ENCODE results near the gene TACC2.

The TACC2 gene

DNA sequence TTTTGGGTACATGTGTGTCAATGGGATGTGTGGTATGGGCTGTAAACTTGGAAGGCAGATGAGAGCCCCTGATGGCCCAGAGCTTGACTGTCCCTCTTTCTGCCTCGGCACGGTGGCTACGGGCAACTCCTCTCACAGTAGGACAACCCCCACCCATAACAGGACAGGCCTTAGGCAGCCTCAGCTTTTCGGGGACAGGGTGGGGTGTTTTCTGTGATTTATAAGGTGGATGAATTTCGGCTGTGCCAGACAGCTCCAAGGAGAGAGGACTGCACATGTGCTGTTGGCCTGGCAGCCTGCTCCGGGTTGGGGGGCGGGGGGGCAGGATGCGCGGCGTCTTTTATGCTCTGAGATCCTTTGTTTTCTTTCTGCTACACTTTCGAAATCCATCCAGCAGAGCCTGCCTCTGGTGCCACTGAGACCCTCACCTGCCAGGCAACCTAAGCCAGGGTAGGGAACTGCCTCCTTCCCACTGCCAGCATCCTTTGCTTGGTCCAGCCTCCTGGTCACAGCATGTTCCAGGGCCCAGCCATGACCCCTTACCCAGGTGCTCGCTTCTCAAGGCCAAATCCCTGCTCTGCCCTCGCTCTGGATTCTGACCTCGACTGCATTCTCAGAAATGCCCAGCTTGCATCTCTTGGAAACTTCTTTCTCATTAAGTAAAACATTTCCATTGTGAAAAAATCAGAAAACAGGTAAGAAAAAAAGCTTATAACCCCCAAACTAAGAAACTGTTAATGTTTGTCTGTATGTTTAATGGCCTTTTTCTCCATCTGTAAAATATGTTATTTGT, 266.7 kb downstream of the TACC2 start:
- no peak for DNase-seq

GRCh38 chr10:122257041-122257440, 268.1 kb downstream of the TACC2 start:
- no peak for DNase-seq

DNA sequence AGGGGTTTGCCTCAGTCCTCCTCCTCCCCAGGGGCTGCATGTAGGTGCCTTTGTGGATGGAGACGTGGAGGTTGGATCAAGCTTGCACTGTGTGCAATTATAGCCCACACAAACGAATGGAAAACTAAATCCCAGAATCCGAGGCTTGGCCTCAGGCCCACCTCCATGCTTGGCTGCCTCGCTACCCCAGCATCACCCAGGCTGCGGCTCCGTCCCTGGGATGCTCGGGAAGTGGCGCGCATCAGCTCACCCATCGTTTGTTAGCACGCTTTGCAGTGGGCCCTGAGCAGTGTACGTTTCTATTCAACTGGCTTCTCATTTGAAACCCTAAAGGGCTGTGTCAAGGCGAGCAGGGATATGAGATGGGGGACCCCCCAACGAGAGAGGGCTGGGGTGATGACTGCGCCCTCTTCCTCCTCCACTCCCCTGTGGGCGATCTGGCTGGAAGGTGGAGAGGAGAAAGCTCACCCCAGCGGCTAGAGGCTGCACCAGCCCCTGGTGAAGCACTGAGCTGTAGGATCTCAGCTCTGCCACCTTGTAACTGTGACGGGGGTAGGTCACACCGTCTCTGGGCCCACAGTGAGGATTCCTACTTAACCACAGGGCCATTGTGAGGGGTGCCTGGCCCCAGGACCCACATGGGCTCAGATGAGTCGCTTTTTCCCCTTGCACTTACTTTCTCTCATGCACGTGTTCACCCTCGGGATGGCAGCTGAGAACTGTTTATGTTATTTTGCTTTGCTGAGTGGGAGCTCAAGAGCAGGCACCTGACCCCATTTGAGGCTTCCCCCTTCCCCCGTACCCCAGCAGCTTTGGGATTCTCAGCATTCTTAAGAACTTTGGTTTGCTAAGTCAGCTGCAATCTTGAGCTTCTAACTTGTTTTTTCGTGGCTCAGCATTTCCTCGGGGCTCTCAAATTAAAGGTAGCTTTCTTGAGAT, 269.4 kb downstream of the TACC2 start:
- DNase-seq: no peak

- DNase-seq: no peak
These were observed 270.1 kb downstream of the TACC2 start for GRCh38 chr10:122259075-122259466.

GRCh38 chr10:122261584-122261983, 272.6 kb downstream of the TACC2 start:
- no peak for DNase-seq

DNA sequence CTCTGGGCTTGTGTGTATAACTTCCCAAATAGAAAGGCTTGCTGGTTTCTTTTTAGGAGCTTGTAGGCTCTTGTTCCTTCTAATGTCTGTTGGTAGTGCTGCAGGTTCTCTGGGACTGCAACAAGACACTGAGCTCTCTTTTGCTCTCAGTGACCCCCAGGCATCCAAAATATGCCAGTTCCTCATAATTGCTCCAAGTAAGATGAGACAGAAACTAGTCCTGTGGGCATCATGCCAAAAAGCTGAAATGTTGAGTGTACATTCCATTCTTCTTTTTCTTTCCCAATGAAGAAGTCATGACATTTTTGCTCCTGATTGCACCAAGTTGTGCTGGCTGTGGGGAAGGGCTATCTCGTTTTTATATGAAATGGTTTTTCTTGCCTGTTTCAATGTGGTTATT, 275.0 kb downstream of the TACC2 start:
- no peak for DNase-seq

- DNase-seq: no peak
These were observed 275.5 kb downstream of the TACC2 start for GRCh38 chr10:122264436-122264835.

DNA sequence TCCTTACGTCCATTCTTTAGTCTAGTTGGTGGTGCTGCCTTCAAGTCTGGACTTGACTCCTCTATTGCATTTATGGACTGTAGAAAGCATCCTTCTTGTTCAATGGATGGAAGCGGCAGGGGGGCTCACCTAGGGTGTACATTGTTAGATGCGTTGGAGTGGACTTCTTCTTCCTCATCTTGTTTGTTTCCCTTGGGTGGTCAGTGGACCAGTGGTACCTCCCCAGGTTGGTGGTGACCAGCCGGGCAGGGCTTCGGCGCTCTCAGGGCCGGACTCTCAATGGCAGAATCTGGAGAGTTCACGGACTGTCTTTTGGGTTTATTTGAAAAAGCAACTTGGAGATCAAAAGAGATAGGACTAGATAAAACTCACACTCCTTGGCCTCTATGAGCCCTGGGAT, 276.0 kb downstream of the TACC2 start:
- DNase-seq: no peak

DNA sequence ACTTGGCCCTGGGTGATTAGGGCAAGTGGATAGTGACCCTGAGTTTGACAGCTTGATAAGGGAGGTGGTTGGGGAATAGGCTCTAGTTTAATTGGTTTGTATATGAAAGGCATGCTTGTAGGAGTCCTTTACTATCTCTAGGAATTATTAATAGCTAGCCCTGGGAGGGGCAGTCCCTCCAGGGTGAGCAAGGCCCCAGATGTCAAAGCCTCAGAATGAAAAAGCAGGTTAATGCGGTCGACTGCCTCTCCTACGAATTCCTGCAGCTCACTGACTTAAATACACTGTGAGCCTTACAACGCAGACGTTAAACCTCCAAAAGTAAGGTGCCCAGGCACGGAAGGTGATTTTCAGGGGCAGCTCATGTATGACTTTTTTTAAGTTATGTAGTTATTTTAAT, 276.9 kb downstream of the TACC2 start:
- no peak for DNase-seq

- DNase-seq: no peak
These were observed 279.1 kb downstream of the TACC2 start for GRCh38 chr10:122267849-122268737.

DNA sequence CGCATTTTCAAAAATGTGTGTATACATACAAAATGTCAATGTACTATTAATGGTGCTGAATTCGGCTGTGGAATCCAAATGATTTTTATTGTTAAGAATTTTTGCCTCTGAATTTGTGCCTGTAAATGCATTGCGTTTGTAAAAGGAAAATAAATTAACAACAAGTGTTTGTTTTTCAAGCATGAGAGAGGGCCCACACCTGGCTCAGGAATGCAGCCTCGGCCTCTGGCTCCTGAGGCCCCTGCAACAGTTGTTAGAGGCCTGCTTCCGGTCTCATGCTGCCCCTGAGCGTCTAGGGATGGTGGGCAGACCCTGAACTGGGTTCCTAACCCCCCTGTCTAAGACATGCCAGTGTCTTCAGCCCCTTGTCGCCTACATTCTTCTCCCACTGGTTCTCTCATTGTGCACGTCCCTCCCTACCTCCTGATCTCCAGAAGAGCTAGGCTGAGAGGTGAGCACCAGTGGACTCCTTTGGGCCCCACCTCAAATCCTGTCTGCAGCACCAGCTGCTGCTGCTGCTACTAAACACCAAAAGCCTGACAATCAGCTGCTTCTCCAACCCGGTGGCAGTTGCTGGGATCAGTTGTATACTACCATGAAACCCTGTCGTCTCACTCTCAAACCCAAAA, 280.2 kb downstream of the TACC2 start:
- DNase-seq: no peak

DNA sequence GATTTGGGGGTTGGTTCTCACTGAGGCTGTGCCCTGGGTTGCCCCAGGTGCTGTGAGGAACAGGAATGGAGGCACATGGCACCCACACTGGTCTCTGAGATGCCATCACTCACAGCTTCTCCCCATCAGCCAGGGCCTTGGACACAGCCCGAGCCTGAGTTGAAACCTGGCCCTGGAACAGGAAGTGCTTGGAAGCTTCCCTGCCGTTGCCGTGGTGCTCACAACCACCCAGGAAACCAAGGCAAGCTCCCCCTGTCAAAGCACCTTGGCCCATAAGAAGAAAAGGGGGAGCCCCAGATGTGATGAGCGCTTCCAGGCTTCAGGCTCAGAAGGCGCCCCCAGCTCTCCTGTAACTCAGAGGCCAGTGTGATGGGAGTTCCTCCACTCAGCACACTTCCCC, 282.1 kb downstream of the TACC2 start, which contains the start of gene BTBD16:
BTBD16 (plus strand) TSS at position 221 of the 400 bp plus-strand sequence. CDS start 3,786 bp downstream, outside the sequence.
- DNase-seq: no peak

- DNase-seq: no peak
These were observed 285.1 kb downstream of the TACC2 start for GRCh38 chr10:122273966-122274545.

DNA sequence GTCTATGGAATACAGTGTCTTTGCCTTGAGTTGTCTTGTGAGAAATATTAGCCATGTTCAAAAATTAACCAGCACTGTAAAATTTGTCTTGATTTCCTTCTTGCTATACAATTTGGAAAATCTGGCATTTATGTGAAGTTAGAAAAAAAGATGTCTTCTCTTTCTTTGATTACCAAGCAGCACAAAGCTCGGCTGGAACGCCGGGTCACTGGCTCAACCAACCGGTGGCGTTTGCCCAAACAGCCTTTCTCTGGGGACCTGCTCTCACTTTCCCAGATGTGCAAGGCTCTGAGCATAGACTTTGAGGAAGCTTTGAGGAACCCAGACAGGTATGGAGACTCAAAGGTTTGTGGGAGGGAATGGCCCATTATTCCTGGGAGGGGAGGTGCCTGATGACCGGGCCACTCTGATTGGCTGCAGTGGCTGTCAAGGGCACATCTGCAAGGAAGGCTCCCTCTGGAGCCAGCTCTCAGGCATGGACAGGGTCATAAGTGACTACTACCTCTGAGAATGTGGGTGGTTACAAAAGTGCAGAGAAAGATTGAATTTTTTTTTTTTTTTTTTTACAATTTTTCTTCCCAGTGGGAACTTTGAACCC, 287.7 kb downstream of the TACC2 start:
- no peak for DNase-seq

GRCh38 chr10:122277526-122278136, 288.7 kb downstream of the TACC2 start:
- no peak for DNase-seq

GRCh38 chr10:122279725-122280141, 290.8 kb downstream of the TACC2 start:
- no peak for DNase-seq

- no peak for DNase-seq
These were observed 291.2 kb downstream of the TACC2 start for GRCh38 chr10:122280156-122280555.

- no peak for DNase-seq
These were observed 292.2 kb downstream of the TACC2 start for GRCh38 chr10:122281018-122281626.

DNA sequence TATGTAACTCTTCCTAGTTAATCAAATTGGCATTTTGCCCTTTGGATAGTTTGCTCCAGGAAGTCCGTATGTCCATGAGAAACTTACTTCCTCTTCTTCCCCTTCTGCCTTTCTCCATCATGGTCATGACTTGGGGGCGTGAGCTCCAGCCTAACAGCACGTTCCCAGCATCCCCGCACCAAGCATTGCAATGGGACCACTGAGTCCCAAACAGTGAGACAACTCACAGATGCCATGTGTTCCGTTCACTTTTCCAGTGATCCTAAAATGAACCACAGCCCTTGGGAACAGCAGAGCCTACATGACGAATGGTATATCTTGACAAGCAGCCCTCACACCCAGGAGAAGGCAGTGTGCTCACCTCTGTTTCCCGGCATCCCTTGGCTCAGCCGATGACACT, 292.8 kb downstream of the TACC2 start:
- no peak for DNase-seq

GRCh38 chr10:122282253-122282671, 293.3 kb downstream of the TACC2 start:
- no peak for DNase-seq

All from cortex of kidney (tissue), 1 donor.